HG02642 (cell line): ENCODE measurements around the gene VWF.
"Not testable (repeated sequence)": the region's sequence is repeated elsewhere in the genome, so short reads cannot be mapped to it uniquely, and the experiment has no call there.

Source experiments
- ATAC-seq: cut with Tn5 transposase; IDR thresholded peaks from one replicate; pipeline ENCODE4 v1.9.1; 2021; ENCODE audit warnings: mild to moderate bottlenecking; ENCODE audit not compliant: unreplicated experiment, poor library complexity

VWF gene

DNA sequence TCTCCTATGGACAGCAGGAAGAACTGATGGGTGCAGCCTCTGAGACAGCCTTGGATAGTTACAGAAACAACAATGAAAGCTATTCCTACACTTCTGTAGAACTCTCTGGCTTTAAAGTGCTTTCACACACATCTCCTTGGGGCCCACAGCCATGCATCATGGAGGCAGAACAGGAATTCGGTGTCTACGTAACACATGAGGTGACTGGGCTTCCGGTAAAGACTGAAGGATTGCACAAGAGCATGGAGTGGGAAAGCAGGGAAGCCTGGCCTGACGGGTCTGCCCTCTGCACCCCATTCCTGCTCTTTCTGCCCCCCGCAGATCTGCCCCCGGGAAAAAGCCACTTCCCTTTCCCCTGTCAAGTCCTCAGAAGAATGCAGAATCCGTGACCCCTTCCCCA is 82.6 kb downstream of the VWF start:
- ATAC-seq, result no peak

DNA sequence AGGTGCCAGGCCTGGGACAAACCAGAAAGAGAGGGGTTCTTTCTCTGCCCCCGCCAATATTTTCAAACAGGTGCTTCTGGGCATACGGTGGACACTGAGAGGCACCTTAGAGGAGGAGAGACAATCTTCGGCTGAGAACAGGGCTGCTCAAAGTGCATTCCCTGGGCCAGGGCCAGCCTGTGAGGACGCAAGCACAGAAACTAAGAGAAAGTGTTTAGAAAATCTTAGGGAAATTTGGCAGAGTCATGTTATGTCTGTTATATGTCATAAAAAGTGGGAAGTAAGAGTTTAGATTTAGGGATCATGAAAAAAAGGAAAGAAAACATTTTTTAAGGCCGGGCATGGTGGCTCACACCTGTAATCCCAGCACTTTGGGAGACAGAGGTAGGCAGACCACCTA is 83.7 kb downstream of the VWF start:
- ATAC-seq, result no peak

DNA sequence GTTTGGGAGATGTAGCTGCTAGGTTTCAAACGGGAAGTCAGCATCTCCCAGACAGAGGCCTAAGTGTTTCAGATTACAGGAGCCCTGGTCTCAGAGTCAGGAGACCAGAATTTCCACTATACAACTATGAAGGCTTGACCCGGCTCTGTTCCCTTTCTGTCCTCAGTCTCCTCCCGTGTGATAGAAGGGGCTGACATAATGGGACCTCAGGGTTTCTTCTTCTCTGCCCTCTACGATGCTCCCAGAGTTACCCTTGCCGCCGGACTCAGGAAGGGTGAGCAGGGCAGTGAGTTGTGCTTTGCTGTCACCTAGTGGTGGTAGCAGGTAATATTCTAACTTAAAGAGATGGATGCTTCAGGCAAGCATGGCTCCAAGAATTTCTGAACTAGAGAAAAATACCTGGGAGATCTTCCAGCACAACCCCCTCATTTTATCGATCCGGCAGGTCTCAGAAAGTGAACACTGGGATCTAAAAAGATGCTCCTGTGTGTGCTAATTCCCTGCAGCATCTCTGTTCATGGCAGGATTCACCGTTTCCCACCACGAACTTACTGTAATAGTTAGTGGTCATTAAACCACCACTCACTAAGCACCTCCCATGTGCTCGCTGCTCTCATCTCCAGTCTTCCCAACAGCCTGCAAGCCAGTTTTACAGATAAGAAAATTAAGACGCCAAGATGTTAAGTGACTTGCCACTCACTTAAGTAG is 84.4 kb downstream of the VWF start:
- peak; percentile 50 for ATAC-seq

DNA sequence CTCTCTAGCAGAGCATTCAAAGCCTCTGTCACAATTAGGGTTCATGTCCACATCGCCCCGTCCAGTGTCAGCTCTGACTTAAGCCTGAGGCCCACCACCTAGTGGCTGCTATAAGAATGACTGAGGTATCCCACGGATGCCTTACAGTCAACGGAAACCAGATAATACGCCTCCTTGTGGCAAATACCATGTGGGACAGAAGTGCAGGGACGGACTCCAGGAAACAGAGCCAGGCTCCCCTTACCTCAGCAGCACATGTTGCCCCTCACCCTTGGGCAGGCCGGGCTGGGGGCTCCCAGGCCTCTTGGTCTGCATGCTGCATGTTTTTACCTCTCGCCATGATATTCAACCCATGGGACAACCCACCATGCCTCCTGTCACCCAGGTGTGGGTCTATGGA is 86.3 kb downstream of the VWF start:
- peak; percentile 58 for ATAC-seq

DNA sequence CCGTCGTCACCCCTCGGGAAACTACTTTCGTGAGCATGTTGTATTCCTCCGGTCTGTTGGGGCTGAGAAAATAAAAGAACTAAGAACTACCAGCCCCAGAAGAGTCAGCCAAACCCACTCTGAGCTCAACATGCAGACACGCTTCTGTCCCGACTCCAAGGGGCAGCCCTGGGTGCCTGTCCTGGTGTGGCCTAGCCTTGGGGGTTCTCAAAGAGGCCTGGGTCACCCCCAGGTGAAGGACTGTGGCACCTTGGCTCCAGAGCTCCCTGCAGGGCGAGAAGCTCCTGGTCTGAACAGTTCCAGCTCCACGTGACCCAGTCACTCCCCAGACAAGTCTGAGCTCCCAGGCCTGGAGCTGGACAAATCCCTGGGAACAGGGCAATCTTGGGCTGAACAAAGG is 87.0 kb downstream of the VWF start:
- no peak for ATAC-seq

DNA sequence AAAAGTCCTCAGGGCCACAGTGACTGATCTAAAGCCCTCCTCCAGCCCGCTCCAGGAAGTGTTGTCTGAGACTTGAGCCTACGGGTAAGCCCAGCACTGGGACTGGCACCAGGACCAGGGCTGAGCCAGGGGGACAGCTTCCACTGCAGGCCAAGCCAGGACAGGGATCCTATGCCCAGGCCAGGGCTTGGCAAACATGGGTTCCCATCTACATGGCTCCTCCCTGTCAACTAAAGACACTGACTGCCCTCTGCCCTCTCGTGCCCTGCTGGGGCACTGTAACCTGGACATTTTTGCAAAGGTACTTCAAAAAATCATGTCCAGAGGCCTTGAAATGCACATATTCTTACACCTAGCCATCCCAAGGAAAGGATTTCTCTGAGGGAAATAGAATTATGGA is 88.0 kb downstream of the VWF start:
- no peak for ATAC-seq

DNA sequence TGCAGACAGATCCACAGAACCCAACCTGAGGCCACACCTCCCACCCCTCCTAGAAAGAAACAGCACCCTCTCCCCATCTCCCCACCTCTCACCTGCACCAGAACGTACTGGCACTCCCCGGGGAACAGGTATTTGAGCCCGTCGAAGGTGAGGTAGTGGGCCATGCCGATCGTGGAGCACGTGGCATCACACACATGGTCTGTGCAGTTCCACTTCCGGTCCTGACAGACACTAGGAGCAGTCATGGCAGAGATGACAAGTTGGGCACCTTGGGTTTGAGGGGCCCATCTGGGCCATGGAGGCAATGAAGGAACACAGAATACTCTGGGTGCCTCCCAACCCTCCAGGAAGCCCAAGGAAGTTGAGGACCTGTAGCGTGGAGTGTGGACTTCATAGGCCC is 89.9 kb downstream of the VWF start:
- ATAC-seq, result no peak

DNA sequence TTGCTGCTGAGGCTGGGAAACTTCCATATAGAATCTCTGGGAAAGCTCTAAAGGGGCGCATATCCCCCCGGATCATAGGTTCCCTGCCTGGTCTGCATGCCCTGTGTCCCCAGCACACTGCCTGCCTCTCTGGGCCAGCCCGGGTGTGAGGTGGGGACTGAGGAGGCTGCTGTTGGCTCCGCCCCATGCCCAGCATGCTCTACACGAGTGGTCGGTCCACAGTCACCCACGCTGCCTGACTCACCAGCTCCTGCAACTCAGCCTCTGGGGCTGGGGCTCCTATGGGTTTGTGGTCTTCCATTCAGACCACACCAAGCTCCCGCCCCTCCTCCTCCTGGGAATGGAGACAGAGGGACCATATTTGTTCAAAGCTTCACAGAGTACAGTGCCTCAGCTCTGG is 90.9 kb downstream of the VWF start:
- no peak for ATAC-seq

DNA sequence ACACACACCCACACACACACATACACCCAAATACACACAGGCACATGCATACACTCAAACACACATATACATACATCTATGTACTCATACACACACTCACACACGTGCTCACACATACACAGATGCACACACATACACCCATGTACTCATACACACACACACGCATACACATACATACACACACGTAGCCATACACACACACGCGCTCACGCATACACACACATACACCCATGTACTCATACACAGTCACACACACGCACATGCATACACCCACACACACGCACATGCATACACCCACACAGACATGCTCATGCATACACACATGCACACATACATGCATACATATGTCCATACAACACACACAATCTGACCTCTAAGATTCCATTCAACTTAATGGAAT is 91.7 kb downstream of the VWF start:
- ATAC-seq, result no peak

DNA sequence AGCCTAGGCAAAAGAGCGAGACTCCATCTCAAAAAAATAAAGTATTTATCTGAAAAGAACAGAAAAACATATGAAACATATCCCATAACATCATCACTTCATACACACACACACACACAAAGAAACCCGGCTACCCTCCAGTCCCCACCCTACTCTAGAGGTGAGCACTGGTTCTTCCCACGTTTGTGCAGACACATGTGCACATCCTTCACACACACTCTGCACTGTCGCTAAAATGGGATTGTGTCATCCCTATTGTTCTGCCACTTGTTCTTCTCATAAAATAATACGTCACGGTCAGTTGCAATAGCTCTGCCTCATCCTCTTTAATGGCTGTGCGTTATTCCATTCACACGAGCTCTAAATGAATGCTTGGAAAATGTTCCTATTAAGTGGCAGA is 93.5 kb downstream of the VWF start:
- no peak for ATAC-seq

DNA sequence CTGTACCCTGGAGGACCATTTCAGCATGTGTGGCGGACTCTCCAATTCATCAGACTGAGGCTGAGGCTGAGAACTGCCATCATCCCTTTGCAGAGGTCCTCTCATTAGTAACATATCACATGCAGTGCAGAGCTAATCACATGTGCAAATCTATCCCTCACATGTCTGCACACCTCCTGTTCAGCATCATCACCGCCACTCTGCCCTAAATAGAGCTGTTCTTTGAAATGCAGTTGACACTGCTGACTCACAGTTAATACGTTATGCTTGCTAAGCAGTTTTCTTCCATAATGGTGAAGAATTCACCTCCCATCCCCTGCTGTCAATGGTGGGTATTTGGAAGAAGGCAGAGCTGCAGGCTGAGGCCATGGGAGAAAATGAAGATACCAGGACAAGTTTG is 94.4 kb downstream of the VWF start:
- ATAC-seq, result no peak

DNA sequence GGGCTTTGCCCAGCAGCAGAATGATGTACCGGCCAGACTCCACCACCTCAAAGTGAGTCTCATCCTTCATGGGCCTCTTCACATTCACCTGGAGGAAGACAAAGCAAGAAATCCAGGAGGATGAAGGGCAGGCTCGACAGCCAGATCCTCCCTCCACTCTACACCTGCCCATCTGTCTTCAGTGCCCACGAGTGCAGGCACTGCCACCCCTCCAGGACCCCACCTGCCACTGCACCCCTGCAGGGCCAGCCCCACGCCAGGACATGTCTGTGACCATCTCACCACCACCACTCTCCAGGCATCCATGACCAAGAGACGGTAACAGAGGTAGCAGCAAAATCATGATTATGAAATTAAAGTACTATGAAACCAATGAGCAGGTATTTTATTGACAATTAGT is 95.1 kb downstream of the VWF start:
- no peak for ATAC-seq

DNA sequence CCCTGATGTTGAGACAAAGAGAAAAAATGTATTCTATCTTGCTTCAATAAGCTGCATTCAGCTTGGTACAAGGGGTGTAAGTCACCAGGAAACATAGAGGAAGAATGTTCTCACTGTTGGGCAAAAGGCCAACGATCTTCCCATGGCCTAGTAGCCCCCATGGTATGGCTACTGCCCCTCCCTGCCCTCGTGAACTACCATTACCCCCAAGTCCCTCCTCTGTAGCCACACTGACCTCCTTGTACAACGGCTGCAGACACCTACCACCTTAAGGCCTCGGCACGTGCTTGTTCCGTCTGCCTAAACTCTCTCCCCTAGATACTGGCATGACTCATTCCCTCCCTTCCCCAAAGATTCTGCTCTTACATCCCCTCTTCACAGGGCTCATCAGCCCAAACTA is 97.5 kb downstream of the VWF start:
- no peak for ATAC-seq

DNA sequence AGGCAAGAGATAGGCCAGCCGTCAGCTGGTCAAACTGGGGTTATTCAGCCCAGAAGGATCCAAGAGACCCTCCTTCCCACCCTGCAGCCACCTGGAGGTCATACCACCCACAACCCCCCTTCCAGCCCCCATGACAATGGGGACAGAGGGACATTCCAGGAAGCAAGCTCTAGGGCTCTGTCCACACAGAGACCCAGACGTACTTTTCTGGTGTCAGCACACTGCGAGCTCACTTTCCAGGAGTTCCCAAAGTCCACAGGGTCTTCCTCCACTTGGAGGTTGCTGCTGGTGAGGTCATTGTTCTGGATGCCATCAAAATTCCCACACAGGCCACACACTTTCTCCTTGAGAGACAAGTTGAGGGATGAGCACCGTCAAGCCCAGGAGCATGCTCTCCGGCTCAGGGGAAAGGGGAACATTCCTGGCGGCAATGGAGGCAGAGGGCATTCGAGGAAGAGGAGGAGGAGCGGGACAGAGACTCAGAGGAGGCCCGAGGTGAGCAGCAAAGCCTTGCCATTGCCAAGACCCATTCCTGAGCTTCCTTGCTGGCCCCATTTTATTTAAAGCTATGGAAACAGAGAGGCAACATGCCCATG is 98.7 kb downstream of the VWF start:
- not testable (repeated sequence) for ATAC-seq

DNA sequence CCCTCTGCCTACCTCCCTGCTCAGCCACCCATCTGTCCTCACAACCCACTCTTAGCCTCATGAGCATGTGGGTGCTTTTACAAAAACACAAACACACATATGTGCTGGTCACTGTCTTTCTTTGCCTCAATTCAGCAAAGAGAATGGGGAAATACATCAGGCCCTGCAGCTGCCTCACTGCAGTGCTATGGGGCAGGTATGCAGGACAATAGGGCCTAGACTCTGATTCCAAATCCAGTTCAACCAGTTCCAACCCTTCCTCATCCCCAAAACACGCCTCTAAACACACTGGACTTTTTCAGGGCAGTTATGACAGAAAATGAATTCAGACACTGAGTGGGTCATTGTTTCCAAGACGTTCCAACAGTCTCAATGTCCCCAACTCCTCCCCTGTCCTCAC is 100.4 kb downstream of the VWF start:
- not testable (repeated sequence) for ATAC-seq

DNA sequence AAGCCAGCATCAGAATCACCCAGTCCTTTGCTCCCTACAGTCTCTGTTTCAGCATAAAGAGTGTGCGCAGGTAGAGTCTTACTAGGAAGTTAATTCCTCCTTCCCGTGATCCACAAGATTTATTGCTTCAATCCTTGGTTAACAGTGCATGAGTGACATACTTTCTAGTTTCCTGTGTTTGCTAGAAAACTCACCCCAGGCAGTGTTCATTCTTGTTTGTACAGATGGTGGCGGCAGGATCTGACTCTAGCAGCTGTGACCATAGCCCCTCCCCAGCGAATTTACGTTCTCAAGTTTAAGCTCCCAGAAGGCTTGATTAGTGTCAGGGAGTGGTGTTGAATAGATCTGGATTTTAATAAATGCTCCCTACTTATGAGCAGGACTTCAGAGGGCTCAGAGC is 103.5 kb downstream of the VWF start:
- ATAC-seq, result no peak

DNA sequence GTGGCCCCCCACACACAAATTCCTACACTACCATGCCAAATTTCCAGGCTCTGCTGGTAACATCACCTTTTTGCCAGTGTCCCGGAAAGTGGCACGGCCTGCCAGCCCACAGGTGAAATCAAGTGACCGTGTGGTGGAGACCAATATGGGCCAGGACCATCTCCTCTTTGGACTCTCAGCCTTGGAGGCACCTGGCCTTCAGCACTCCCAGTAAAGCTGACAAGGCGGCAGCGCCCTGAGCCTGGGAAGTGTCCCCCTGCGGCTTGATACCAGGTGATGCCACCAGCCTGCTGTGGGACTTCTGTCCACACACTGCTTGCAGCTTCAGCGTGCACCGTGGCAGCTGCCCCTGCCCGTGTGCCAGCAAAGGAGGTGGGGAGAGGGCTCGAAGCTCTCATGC is 104.0 kb downstream of the VWF start:
- not testable (repeated sequence) for ATAC-seq

DNA sequence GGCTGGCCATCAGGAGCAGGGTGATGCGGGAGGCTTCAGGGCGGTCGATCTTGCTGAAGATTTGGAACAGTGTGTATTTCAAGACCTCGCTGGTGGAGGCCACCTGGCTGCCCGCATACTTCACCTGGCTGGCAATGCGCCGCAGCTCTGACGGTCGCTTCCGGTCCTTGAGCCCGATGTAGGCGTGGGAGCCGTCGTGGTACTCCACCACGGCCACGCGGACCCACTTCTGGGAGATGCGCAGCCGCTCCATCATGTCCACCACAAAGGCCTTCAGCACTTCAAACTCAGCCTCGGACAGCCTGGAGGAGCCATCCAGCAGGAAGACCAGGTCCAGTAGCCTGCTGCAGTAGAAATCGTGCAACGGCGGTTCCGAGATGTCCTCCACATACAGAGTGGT is 105.2 kb downstream of the VWF start:
- ATAC-seq, result not testable (repeated sequence)

DNA sequence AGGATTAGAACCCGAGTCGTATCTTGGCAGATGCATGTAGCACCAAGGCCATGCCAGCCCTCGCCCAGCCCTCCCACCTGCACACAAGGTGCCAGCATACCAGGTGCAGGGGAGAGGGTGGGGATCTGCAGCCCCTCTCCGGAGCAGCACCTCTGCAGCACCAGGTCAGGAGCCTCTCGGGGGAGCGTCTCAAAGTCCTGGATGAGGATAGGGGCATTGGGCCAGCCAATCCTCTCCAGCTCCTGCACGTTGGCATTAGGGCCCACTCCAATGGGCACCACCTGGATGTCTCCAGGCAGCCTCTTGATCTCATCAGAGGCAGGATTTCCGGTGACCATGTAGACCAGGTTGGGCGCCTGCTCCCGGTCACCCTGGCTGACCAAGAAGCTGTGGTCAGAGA is 106.2 kb downstream of the VWF start:
- ATAC-seq, result no peak

DNA sequence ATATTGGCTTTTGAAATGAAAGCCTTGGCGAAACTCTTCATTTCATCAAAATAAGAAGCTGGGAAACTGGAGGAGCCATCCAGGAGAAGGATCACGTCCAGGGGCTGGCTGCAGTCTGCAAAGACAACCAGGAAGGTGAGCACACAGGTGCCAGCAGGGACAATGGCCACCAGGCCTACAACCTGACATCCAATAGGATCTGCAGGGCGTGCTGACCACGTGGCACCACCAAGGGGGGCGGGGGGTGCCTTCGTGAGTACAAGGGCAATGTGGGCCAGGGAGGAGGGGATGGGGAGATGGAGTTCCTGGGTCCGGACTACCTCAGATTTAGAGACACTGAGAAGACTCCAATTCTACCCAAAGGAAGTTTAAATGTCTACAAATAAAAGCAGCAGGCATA is 107.7 kb downstream of the VWF start:
- ATAC-seq, result no peak

DNA sequence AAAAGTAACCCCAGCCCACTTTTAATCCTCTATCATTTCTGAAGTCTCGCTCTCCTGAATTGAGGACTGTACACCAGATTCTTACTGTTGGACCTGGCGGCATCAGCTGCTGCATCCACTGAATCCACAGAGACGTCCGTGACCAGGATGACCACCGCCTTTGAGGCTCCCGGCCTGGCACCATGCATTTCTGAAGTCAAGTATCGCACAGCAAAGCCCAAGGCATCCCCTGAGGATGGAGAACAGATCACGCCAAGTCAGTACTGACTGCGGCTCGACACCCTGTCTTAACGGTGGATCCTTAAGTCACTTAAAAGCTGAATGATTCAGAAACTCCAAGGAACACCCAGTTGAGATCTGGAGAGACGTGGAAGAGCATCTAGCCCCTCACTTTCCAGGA is 108.5 kb downstream of the VWF start:
- not testable (repeated sequence) for ATAC-seq

DNA sequence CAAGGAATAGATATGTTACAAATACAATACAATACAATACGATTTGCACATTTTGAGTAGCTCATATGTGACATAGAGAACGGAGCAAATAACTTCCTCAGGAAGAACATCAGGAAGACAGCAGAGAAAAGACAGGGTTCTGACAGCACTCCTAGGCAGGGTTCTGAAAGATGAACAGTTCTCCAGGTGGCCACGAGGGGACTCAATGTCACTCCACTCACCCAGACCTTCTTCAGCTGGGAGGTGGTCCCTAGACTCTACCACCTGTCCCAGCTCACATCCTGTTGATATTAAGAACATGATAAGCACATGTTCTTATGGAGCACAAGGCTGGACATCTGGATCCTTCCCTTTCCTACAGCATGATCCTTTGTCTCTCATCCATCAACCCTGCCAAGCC is 109.2 kb downstream of the VWF start:
- not testable (repeated sequence) for ATAC-seq
